ENCODE data around the gene GRM1. TPM values are rescaled to one million over a fixed set of nuclear protein-coding genes. Genes with fewer than 3 reads are reported as not detected.

The GRM1 gene
- total and polyA plus RNA-seq, 9 of the 15 experiments (the other 6 are each of a cell fraction or from before 2014, with no cell fraction given), result not detected

DNA sequence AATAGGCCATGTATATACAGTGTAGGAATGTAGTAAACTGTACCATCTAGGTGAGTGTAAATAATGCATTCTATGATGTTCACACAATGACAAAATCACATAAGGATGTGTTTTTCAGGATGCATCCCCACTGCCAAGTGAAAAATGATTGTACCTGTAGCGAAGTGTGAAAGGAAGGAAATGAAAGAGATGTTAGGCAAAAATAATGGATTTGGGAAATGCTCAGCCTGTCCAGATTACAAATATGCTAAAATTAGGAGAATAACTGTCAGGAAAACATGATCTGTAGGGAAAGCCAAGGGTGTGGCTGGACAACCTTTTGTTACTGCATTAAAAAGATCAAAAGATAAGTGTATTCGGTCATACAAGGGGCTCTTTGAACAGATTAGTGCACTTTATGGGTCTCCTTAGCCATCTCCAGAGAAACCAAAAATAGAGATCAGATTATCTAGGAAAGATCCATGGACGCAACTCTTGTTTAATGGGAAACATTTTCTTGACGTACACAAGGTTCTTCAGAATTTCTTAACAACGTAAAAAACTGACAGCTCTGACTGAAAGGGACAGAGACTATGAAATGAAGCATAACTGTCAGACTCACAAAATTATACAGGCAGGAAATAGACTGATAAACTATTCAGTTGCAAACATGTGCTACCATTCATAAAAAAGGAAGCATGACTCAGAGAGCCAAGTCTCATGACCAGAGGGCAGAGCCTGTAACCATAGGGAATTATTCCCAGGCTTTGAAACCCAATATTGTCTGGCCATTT lies 261.1 kb downstream of the GRM1 start (continued):
- TF ChIP-seq SP2 (IDR thresholded peaks at IDR 0.05; ENCODE audit: extremely low read depth, low read depth, low read length, poor library complexity, severe bottlenecking) (no peak), KAT8 (IDR thresholded peaks at IDR 0.05; ENCODE audit: low read depth) (no peak), BACH1 (tag; IDR thresholded peaks at IDR 0.05) (peak; percentile 42; the same call in 1 of the 2 replicates), JUND (IDR thresholded peaks at IDR 0.05; ENCODE audit: borderline replicate concordance, low read depth, low read length) (peak; percentile 67; the same call in 1 of the 2 replicates), JUND (tag; IDR thresholded peaks at IDR 0.05; ENCODE audit: borderline replicate concordance, low read depth, low read length) (peak; percentile 60; the same call in 2 of the 3 replicates), MAFG (tag; conservative IDR thresholded peaks at IDR 0.05) (no peak), ZNF830 (CRISPR knock-in tag; IDR thresholded peaks at IDR 0.05) (no peak), ZNF695 (CRISPR knock-in tag; IDR thresholded peaks at IDR 0.05) (no peak), POLR2H (tag; IDR thresholded peaks at IDR 0.05; ENCODE audit: low read depth) (peak; percentile 49; the same call in 1 of the 2 replicates), SRSF3 (IDR thresholded peaks at IDR 0.05; ENCODE audit: insufficient read depth, low read length) (no peak), CBX1 (IDR thresholded peaks at IDR 0.05; ENCODE audit: low read depth) (no peak), ZNF239 (CRISPR knock-in tag; IDR thresholded peaks at IDR 0.05) (no peak), HDAC8 (tag; IDR thresholded peaks at IDR 0.05) (no peak), IRF9 (tag; IDR thresholded peaks at IDR 0.05) (no peak)
- TF ChIP-seq, protein P1, sequence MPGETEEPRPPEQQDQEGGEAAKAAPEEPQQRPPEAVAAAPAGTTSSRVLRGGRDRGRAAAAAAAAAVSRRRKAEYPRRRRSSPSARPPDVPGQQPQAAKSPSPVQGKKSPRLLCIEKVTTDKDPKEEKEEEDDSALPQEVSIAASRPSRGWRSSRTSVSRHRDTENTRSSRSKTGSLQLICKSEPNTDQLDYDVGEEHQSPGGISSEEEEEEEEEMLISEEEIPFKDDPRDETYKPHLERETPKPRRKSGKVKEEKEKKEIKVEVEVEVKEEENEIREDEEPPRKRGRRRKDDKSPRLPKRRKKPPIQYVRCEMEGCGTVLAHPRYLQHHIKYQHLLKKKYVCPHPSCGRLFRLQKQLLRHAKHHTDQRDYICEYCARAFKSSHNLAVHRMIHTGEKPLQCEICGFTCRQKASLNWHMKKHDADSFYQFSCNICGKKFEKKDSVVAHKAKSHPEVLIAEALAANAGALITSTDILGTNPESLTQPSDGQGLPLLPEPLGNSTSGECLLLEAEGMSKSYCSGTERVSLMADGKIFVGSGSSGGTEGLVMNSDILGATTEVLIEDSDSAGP (CRISPR knock-in tag; IDR thresholded peaks at IDR 0.05), result no peak
- TF ChIP-seq, protein P2, sequence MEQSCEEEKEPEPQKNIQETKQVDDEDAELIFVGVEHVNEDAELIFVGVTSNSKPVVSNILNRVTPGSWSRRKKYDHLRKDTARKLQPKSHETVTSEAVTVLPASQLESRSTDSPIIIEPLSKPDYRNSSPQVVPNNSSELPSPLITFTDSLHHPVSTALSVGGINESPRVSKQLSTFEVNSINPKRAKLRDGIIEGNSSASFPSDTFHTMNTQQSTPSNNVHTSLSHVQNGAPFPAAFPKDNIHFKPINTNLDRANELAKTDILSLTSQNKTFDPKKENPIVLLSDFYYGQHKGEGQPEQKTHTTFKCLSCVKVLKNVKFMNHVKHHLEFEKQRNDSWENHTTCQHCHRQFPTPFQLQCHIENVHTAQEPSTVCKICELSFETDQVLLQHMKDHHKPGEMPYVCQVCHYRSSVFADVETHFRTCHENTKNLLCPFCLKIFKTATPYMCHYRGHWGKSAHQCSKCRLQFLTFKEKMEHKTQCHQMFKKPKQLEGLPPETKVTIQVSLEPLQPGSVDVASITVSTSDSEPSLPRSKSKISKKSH (CRISPR knock-in tag; IDR thresholded peaks at IDR 0.05), result no peak
- TF ChIP-seq, protein P3, sequence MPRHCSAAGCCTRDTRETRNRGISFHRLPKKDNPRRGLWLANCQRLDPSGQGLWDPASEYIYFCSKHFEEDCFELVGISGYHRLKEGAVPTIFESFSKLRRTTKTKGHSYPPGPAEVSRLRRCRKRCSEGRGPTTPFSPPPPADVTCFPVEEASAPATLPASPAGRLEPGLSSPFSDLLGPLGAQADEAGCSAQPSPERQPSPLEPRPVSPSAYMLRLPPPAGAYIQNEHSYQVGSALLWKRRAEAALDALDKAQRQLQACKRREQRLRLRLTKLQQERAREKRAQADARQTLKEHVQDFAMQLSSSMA (CRISPR knock-in tag; IDR thresholded peaks at IDR 0.05), result no peak
- TF ChIP-seq, protein P4, sequence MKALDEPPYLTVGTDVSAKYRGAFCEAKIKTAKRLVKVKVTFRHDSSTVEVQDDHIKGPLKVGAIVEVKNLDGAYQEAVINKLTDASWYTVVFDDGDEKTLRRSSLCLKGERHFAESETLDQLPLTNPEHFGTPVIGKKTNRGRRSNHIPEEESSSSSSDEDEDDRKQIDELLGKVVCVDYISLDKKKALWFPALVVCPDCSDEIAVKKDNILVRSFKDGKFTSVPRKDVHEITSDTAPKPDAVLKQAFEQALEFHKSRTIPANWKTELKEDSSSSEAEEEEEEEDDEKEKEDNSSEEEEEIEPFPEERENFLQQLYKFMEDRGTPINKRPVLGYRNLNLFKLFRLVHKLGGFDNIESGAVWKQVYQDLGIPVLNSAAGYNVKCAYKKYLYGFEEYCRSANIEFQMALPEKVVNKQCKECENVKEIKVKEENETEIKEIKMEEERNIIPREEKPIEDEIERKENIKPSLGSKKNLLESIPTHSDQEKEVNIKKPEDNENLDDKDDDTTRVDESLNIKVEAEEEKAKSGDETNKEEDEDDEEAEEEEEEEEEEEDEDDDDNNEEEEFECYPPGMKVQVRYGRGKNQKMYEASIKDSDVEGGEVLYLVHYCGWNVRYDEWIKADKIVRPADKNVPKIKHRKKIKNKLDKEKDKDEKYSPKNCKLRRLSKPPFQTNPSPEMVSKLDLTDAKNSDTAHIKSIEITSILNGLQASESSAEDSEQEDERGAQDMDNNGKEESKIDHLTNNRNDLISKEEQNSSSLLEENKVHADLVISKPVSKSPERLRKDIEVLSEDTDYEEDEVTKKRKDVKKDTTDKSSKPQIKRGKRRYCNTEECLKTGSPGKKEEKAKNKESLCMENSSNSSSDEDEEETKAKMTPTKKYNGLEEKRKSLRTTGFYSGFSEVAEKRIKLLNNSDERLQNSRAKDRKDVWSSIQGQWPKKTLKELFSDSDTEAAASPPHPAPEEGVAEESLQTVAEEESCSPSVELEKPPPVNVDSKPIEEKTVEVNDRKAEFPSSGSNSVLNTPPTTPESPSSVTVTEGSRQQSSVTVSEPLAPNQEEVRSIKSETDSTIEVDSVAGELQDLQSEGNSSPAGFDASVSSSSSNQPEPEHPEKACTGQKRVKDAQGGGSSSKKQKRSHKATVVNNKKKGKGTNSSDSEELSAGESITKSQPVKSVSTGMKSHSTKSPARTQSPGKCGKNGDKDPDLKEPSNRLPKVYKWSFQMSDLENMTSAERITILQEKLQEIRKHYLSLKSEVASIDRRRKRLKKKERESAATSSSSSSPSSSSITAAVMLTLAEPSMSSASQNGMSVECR (CRISPR knock-in tag; IDR thresholded peaks at IDR 0.05), result no peak
